Ascending aorta (tissue), 2 donors: Measurements from ENCODE around the gene CFL1. TPM values are rescaled to one million over a fixed set of nuclear protein-coding genes. Genes with fewer than 3 reads are reported as not detected.

Experiments
- DNase-seq, 2 donors: peaks; one replicate each; pipeline ENCODE4 v3.0.0-alpha.2; 2019; ENCODE audit warnings: low spot score in 2 of 2
- H3K27ac ChIP-seq, 2 donors: fragments of 200-600 bp; sonication (generic); one replicate each; pipeline ENCODE4 v1.5.1; 2016 to 2017; ENCODE audit warnings: mild to moderate bottlenecking in 1 of 2
- H3K27me3 ChIP-seq: fragments of 200-600 bp; sonication (generic); one replicate; pipeline ENCODE4 v1.5.1; 2017
- H3K36me3 ChIP-seq, 2 donors: fragments of 200-600 bp; sonication (generic); one replicate each; pipeline ENCODE4 v1.5.1; 2016
- H3K4me1 ChIP-seq, 2 donors: fragments of 200-600 bp; sonication (generic); one replicate each; pipeline ENCODE4 v1.5.1; 2016 to 2017; ENCODE audit warnings: mild to moderate bottlenecking in 1 of 2
- H3K4me3 ChIP-seq, 2 donors: fragments of 200-600 bp; sonication (generic); one replicate each; pipeline ENCODE4 v1.5.1; 2016 to 2017; ENCODE audit warnings: mild to moderate bottlenecking in 1 of 2
- H3K9me3 ChIP-seq, 2 donors: fragments of 200-600 bp; sonication (generic); one replicate each; pipeline ENCODE4 v1.5.1; 2016
- intact Hi-C: fragments of 100-400 bp; cut with DNase I; formaldehyde crosslinking; loops from one replicate; pipeline ENCODE4 v1.15.1; 2023
- total RNA-seq: library from RNA; depleted of rRNA; stranded (reverse); fragments of >200 nt; gene quantifications from one replicate; pipeline ENCODE4 v1.1.0, GENCODE V29; 2016
- TF ChIP-seq, protein P1 (sequence below), 3 experiments: fragments of 200-600 bp in 2 of 3; fragments of 450-650 bp in 1 of 3; sonication (generic) in 2 of 3; IDR thresholded peaks; one replicate each; pipeline ENCODE4 v1.5.1; 2016 to 2019; ENCODE audit warnings: antibody characterized with exemption in 3 of 3, mild to moderate bottlenecking in 1 of 3, moderate library complexity in 1 of 3

Gene CFL1
- total RNA-seq, 1 donor from 2014 or later, result 974 TPM

DNA sequence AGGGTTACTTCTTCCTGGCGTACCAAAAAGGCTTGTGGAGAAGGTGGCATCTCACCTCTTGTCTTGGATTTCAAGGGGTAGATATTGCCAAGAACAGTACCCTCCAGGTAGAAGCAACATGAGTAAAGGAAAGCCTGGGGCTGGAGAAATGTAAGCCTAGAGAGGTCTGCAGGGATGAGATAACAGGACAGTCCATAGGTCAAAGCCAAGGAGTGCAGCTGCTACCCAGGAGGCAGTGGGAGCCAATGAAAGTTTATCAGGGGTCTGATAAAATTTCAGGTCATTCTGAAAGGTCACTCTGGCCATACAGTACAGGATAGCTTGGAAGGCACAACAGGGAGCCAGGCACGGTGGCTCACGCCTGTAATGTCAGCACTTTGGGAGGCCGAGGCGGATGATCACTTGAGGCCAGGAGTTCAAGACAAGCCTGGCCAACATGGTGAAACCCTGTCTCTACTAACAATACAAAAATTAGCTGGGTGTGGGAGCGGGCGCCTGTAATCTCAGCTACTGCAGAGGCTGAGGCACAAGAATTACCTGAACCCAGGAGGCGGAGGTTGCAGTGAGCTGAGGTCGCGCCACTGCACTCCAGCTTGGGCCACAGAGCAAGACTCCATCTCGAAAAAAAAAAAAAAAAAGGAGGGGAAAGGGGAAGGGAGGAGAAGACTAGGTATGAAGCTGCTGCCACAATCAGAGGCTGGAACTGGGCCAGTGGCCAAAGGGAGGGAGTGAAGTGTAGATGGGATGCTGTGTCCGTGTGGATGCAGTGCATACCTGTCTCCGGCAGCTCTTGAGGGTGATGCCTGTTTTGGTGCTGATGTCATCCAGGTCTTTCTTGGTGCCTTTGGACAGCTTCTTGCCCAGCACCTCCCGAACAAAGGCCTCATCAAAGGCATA is 29.1 kb upstream of the CFL1 start:
- intact Hi-C loops, result loop anchor here (5.0 kb wide), 2 partner anchors 115 to 180 kb away; partner anchors contain the start of genes BANF1 and EIF1AD
- H3K9me3 ChIP-seq, result no peaks in the 10 kb centered on the region
- peak overlapping the region; percentile 82 to 85 for H3K4me3 ChIP-seq
- peaks cover 20 to 41% of the 10 kb centered on the region in 2 donors for H3K36me3 ChIP-seq
- H3K27me3 ChIP-seq, result no peaks in the 10 kb centered on the region
- DNase-seq, result no peak
- TF ChIP-seq, protein P1, sequence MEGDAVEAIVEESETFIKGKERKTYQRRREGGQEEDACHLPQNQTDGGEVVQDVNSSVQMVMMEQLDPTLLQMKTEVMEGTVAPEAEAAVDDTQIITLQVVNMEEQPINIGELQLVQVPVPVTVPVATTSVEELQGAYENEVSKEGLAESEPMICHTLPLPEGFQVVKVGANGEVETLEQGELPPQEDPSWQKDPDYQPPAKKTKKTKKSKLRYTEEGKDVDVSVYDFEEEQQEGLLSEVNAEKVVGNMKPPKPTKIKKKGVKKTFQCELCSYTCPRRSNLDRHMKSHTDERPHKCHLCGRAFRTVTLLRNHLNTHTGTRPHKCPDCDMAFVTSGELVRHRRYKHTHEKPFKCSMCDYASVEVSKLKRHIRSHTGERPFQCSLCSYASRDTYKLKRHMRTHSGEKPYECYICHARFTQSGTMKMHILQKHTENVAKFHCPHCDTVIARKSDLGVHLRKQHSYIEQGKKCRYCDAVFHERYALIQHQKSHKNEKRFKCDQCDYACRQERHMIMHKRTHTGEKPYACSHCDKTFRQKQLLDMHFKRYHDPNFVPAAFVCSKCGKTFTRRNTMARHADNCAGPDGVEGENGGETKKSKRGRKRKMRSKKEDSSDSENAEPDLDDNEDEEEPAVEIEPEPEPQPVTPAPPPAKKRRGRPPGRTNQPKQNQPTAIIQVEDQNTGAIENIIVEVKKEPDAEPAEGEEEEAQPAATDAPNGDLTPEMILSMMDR (IDR thresholded peaks at IDR 0.05), result no peak
- peaks cover 11 to 16% of the 10 kb centered on the region in 2 donors for H3K4me1 ChIP-seq
- H3K27ac ChIP-seq, result peak overlapping the region; percentile 98

- Histone ChIP-seq H3K27me3 (no peaks in the 10 kb centered on the region), H3K36me3 (peaks cover 20 to 41% of the 10 kb centered on the region in 2 donors), H3K4me1 (peaks cover 10 to 12% of the 10 kb centered on the region in 2 donors), H3K9me3 (no peaks in the 10 kb centered on the region), H3K4me3 (no peak overlapping the region), H3K27ac (peak overlapping the region in 1 of 2 donors; percentile 3)
- TF ChIP-seq, protein P1 (IDR thresholded peaks at IDR 0.05), result no peak
- DNase-seq, result no peak
- intact Hi-C loops, result loop anchor here (5.0 kb wide), 2 partner anchors 116 to 181 kb away; partner anchors contain the start of genes BANF1 and EIF1AD
Measured at GRCh38 chr11:65885808-65886536, 28.0 kb upstream of the CFL1 start.

DNA sequence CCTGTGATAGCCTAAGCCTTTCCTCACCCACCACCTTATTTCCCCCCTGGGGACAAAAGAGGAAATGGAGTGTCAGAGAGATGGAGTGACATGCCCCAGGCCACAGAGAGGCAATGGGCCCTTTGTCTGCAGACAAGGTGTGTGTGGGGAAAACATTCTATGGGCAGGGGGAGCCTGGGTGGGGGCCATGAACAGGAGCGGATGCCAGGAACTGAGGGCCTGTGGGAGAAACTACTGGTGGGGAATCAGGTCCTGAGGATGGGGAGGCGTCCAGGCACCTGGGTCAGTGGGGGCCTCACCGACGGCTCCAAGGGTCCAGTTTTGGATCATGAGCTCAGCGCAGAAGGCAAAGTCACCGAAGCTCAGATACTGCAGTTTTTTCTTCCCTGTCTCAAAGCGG is 27.3 kb upstream of the CFL1 start:
- Histone ChIP-seq H3K4me1 (peaks cover 10 to 12% of the 10 kb centered on the region in 2 donors), H3K4me3 (no peak overlapping the region), H3K36me3 (peaks cover 20 to 41% of the 10 kb centered on the region in 2 donors), H3K27ac (peak overlapping the region; percentile 3 to 37), H3K9me3 (no peaks in the 10 kb centered on the region), H3K27me3 (no peaks in the 10 kb centered on the region)
- TF ChIP-seq, protein P1 (IDR thresholded peaks at IDR 0.05), result no peak
- no peak for DNase-seq
- intact Hi-C loops, result loop anchor here (5.0 kb wide), 2 partner anchors 117 to 182 kb away; partner anchors contain the start of genes BANF1 and EIF1AD

- no peaks in the 10 kb centered on the region for H3K27me3 ChIP-seq
- H3K27ac ChIP-seq, result peak overlapping the region; percentile 3 to 37
- TF ChIP-seq, protein P1 (IDR thresholded peaks at IDR 0.05), result peak; percentile 97 to 99 (median 98)
- peaks cover 20 to 41% of the 10 kb centered on the region in 2 donors for H3K36me3 ChIP-seq
- no peaks in the 10 kb centered on the region for H3K9me3 ChIP-seq
- intact Hi-C loops, result loop anchor here (1.0 to 5.0 kb wide), 4 partner anchors 77 to 183 kb away; partner anchors contain the start of genes BANF1, EIF1AD and SART1
- DNase-seq, result peak in 1 of 2 donors; percentile 87
- H3K4me3 ChIP-seq, result no peak overlapping the region
- H3K4me1 ChIP-seq, result peaks cover 5 to 12% of the 10 kb centered on the region in 2 donors
Measured at GRCh38 chr11:65884716-65885092, 26.7 kb upstream of the CFL1 start.
